Activated T-cell treated with anti-CD3 and anti-CD28 coated beads, Interleukin-2, amount 50 U/mL, for 48 hours (primary cell): Measurements from ENCODE around the gene LRRC74B.

Experiments used
- DNase-seq, 2 experiments: peaks; one replicate each; pipeline ENCODE4 v3.0.0-alpha.2; 2020

The LRRC74B gene

DNA sequence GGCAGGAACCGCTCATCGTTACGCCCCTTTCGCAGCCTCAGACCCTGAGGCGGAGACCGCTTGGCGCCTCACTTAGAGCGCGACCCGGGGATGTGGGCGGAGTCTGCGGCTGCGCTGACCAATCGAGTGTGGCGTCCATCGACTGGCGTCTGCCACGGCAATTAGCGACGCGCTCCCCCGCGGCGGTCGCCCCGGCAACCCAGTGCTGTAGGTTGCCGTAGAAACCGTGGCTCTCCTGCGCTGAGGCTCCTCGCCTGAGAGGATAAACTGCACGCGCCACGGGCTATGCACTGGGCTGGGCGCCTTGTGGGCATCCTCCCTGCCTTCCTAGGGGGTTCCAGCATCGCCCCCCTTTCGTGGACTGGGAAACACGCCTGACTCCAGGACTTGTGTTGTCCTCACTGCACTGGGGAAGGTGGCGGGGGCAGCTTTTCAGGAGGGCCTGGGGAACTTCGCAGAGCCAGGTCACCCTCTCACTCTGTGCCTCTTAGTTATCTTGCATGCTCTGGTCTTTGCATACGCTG, 31.5 kb upstream of the LRRC74B start:
- peak; percentile 91 to 93 for DNase-seq

- peak in 1 of 2 experiments; percentile 25 for DNase-seq
Measured at GRCh38 chr22:21014726-21015465, 30.9 kb upstream of the LRRC74B start, which contains the start of gene P2RX6. Gene P2RX6 (plus strand): TSS chr22:21015165. CDS start chr22:21015175, 10 bp downstream.

DNA sequence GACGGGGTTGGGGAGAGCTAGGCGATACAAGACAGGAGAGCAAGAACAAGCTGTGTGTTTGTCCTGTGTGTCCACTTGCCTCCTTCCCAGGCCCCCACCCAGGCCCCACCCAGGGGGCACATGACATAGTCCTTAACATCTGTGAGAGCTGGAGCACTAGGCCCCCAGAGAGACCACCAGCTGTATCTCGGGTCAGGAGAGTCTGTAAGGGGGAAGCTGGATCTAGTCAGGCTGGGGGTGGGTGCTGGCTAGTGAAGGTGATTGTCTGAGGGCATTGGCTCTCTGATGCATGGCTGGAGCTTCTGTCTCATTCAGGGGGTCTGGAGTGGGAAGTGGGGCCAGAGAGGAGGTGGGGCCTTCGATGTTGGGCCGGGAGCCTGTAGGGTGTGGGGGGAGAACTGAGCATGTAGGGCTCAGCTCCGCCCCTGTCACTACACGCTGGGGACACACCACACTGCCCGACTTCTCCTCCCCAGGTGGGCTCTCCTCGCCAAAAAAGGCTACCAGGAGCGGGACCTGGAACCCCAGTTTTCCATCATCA, 30.2 kb upstream of the LRRC74B start:
- DNase-seq: no peak

- DNase-seq: no peak
Measured at GRCh38 chr22:21016644-21017420, 28.9 kb upstream of the LRRC74B start.

DNA sequence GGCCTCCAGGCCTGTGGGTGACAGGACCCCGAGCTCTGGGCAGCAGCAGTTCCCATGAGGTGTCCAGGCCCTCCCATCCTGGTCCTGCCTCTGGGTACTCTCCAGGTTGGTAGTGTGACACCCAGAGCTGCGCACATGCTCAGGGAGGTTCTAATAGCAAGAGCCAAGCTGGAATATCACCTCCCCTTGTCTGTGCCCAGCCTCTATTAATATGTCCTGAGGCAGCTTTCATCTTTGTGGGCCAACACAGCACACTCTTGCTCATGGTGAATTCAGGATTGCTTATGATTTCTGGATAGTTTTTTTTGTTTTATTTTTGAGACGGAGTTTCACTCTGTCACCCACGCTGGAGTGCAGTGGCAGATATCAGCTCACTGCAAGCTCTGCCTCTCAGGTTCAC, 27.4 kb upstream of the LRRC74B start:
- no peak for DNase-seq

DNA sequence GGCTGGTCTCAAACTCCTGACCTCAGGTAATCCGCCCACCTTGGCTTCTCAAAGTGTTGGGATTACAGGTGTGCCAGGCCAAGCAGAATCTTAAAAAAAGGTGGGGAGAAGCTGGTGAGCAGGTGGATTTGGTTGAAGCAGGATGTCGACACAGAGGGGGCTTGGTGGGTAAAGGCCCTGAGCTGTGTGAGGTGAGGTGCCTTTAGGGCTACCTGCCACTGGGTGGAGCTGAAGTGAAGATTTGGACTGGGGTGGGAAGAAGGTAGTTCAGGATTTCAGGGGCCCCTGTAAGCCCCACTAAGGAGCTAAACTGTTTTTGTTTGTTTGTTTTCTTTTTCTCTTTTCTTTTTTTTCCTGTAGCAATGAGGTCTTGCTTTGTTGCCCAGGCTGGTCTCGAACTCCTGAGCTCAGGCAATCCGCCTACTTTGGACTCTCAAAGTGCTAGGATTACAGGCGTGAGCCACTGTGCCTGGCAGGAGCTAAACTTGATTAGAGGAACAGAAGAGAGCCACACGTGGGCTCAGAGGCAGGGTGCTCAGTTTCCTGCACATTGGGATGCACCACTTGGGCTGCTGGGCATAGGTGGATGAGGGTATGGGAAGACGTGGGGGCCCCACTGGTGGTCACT, 24.8 kb upstream of the LRRC74B start:
- DNase-seq: peak in 1 of 2 experiments; percentile 44

DNA sequence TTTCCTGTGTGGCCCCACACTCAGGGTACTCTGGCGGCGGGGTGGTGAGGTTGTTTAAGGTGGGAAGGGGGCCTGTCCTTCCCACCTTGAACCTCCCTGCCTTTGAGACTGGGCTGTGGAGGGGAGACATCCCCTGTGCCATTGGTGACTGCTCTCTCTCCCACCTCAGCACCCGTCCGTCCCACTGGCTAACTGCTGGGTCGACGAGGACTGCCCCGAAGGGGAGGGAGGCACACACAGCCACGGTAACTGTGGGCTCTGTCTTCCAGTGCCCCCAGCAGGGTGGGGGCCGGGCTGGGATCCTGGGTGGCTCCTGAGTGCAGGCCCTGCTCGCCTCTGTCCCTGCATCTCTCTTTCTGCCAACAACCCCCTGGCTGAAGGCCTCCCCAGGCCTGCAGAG, 23.2 kb upstream of the LRRC74B start:
- DNase-seq: no peak

DNA sequence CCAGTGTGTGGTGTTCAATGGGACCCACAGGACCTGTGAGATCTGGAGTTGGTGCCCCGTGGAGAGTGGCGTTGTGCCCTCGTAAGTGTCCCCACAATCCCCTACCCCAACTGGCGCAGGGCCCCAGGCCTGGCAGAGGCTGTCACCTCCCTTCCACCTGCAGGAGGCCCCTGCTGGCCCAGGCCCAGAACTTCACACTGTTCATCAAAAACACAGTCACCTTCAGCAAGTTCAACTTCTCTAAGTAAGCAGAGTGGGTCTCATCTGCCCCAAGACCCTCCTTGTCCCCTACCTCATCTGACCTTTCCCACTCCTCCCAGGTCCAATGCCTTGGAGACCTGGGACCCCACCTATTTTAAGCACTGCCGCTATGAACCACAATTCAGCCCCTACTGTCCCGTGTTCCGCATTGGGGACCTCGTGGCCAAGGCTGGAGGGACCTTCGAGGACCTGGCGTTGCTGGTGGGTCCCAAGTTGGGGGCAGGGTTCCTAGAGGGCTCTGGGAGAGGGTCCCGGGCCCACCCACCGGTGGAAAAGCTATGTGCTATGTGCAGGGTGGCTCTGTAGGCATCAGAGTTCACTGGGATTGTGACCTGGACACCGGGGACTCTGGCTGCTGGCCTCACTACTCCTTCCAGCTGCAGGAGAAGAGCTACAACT, 22.7 kb upstream of the LRRC74B start:
- DNase-seq: no peak

DNA sequence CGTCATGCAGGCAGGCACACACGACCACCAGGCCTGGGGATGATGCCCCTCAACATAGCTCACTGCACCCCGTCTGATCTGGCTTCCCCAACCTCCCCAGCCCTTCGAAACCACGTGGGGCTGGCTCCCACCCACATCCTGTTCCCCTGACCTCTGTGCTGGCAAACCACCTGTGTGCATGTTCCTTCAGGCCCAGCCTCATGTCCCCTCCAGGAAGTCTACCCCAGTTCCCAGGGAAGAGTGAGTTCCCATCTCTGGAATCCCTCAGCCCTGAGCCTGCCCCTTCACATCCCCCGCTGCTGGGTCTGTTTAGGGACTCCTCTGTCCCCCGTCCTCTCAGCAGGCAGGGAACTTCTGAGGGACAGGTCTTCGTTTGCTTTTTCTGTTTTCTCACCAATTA, 20.5 kb upstream of the LRRC74B start:
- DNase-seq: peak in 1 of 2 experiments; percentile 35

- no peak for DNase-seq
Measured at GRCh38 chr22:21025763-21026755, 19.7 kb upstream of the LRRC74B start.

GRCh38 chr22:21026783-21027692, 18.7 kb upstream of the LRRC74B start:
- no peak for DNase-seq

- DNase-seq: no peak
Measured at GRCh38 chr22:21028277-21029251, 17.2 kb upstream of the LRRC74B start.

DNA sequence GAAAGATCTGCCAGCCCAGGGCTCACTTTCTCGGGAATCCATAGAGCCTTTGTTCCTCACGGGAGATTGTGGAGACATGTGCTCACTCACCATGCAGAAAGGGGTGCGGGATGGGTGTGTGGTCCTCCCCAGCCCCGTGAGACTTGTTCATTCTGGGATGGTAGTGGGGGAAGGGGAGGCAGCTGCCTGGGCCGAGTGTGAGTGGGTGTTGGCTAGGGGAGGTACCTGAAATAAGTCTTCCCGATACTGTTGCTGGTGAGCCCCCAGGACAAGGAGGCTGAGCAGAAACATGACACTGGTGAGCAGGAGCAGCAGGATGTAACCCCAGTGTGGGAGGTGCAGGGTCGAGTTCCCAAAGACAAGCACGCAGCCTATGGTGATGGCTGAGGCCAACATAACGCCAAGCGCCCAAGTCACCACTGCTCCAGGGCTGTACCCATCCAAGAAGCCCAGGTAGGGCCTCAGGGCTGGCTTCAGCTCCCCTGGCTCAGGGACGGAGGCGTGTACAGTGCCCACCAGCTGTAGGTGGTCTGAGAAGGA, 16.2 kb upstream of the LRRC74B start:
- no peak for DNase-seq

- DNase-seq: no peak
Measured at GRCh38 chr22:21030032-21030431, 15.7 kb upstream of the LRRC74B start.

DNA sequence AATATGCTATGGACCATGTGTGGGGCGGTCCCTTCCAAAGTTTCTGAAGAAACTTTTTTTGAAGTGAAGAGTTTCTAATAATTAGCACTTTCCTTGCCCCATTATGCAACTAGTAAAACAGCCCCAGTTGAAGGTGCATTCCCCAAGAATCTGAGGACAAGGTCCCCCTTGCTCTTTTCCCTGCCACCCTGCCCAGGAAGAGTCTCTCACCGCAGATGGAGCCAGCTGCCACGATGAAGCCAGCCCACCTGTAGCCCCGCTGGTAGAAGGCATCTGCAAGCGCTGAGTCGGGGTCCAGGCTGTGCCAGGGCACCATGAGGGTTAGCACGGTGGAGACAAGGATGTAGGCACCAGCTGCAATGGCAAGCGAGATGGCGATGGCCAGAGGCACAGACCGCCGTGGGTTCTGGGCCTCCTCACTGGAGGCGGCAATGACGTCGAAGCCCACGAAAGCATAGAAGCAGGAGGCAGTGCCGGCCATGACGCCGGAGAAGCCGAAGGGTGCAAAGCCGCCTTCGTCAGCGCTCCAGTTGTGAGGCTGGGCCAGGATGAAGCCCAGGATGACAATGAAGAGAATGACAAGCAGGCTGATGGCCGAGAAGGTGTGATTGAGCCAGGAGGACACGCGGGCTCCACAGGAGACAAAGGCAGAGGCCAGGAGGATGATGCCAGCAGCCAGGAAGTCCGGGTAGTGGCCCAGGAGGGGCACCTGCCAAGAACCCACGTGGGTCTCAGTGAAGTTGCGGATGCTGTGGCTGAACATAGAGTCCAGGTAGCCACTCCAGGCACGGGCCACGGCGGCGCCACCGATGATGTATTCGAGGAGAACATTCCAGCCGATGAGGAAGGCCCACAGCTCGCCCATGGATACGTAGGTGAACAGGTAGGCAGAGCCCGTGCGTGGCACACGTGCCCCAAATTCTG, 14.9 kb upstream of the LRRC74B start:
- no peak for DNase-seq

- DNase-seq: no peak
Measured at GRCh38 chr22:21031545-21032036, 14.2 kb upstream of the LRRC74B start.
